ENCODE data around the gene RAD51B. TPM values are rescaled to one million over a fixed set of nuclear protein-coding genes. Genes with fewer than 3 reads are reported as not detected.
"Not testable (repeated sequence)": the region's sequence is repeated elsewhere in the genome, so short reads cannot be mapped to it uniquely, and the experiment has no call there.

RAD51B gene
- total RNA-seq, 5 donors from 2014 or later (not counting 1 experiment from before 2014, with no cell fraction given): 25.4 to 47.9 (median 30.0) TPM

DNA sequence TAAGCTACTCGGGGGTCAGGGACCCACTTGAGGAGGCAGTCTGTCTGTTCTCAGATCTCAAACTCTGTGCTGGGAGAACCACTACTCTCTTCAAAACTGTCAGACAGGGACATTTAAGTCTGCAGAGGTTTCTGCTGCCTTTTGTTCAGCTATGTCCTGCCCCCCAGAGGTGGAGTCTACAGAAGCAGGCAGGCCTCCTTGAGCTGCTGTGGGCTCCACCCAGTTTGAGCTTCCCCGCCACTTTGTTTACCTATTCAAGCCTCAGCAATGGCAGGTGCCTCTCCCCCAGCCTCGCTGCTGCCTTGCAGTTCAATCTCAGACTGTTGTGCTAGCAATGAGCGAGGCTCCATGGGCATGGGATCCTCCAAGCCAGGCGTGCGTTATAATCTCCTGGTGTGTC is 614.6 kb downstream of the RAD51B start:
- H3K36me3 Mint-ChIP-seq: peaks cover 28% of the 10 kb centered on the region
- WGBS (ENCODE audit: insufficient coverage): 94% methylated on average over 4 of the region's 6 CpGs
- POLR2A ChIA-PET; H3K27me3 Mint-ChIP-seq; H3K27ac ChIP-seq (ENCODE audit: low read length); CTCF ChIA-PET; H3K27me3 ChIP-seq (replicated peaks in 1 of 2; ENCODE audit: control insufficient read depth in 2 of 2, extremely low read depth in 1 of 2, insufficient read depth in 2 of 2, low read length in 1 of 2); ATAC-seq (replicated peaks in 1 of 4); H3K36me3 ChIP-seq (ENCODE audit: control insufficient read depth in 2 of 2, extremely low read depth in 1 of 2, insufficient read depth in 1 of 2, low read length in 1 of 2); H3K4me3 Mint-ChIP-seq; H3K27ac Mint-ChIP-seq; H3K9me3 ChIP-seq; H3K4me3 ChIP-seq (ENCODE audit: control insufficient read depth in 1 of 2, extremely low read depth in 1 of 2, low read length in 1 of 2); H3K4me1 ChIP-seq (ENCODE audit: control insufficient read depth in 1 of 2, extremely low read depth in 1 of 2, insufficient read depth in 2 of 2, low read length in 2 of 2): not testable (repeated sequence)
- peaks cover 4 to 14% (median 9%) of the 10 kb centered on the region in 3 donors for H3K9me3 Mint-ChIP-seq
- peaks cover 9 to 13% (median 9%) of the 10 kb centered on the region in 3 donors for H3K4me1 Mint-ChIP-seq
- DNase-seq: peak in 30 of 35 experiments; percentile 2 to 52 (median 20)

DNA sequence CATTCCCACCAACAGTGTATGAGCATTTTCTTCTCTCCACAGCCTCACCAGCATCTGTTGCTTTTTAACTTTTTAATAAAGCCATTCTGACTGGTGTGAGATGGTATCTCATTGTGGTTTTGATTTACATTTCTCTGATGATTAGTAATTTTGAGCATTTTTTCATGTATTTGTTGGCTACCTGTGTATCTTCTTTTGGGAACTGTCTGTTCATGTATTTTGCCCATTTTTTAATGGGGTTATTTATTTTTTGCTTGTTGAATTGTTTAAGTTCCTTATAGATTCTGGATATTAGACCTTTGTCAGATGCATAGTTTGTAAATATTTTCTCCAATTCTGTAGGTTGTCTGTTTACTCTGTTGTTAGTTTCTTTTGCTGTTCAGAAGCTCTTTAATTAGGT is 616.1 kb downstream of the RAD51B start:
- H3K4me1 Mint-ChIP-seq: peaks cover 9 to 19% (median 12%) of the 10 kb centered on the region in 3 donors
- H3K36me3 ChIP-seq (ENCODE audit: control insufficient read depth in 2 of 2, extremely low read depth in 1 of 2, insufficient read depth in 1 of 2, low read length in 1 of 2); H3K9me3 ChIP-seq; H3K27me3 ChIP-seq (replicated peaks in 1 of 2; ENCODE audit: control insufficient read depth in 2 of 2, extremely low read depth in 1 of 2, insufficient read depth in 2 of 2, low read length in 1 of 2); H3K27ac Mint-ChIP-seq; DNase-seq; H3K27ac ChIP-seq (ENCODE audit: low read length); H3K4me1 ChIP-seq (ENCODE audit: control insufficient read depth in 1 of 2, extremely low read depth in 1 of 2, insufficient read depth in 2 of 2, low read length in 2 of 2); H3K27me3 Mint-ChIP-seq; H3K4me3 ChIP-seq (ENCODE audit: control insufficient read depth in 1 of 2, extremely low read depth in 1 of 2, low read length in 1 of 2); CTCF ChIA-PET; ATAC-seq (replicated peaks in 1 of 4); H3K4me3 Mint-ChIP-seq: not testable (repeated sequence)
- POLR2A ChIA-PET: interaction anchor here in 1 of 2 donors (0.6 kb wide), 1 partner anchor 476 kb away, joined by 3 read pairs; no protein-coding TSS in a partner anchor
- H3K9me3 Mint-ChIP-seq: peaks cover 4 to 14% (median 9%) of the 10 kb centered on the region in 3 donors
- H3K36me3 Mint-ChIP-seq: peaks cover 24% of the 10 kb centered on the region

DNA sequence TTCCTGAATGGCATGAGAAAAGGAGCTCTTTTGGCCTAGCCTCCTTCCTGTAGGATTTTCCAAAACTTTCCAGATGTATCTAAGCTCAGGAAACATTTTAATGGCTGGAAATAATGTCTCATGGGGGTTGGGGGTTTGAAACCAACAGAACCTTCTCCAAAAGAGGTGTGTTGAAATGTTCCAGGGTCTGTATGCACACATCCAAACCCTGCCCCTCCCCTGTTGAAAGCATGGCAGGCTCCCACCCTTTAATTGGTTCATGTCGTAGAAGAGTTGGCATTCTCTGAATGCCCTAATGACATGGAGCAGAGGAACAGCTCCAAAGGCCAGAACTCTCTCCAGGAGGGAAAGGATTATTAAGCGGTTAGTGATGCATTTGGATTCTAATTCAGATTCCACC is 620.1 kb downstream of the RAD51B start:
- Mint-ChIP-seq H3K27ac (no peak overlapping the region), H3K9me3 (peaks cover 4 to 11% (median 9%) of the 10 kb centered on the region in 3 donors), H3K27me3 (no peaks in the 10 kb centered on the region), H3K36me3 (peaks cover 23% of the 10 kb centered on the region), H3K4me3 (no peak overlapping the region), H3K4me1 (peaks cover 0 to 5% (median 5%) of the 10 kb centered on the region in 3 donors)
- Histone ChIP-seq H3K4me1 (ENCODE audit: control insufficient read depth in 1 of 2, extremely low read depth in 1 of 2, insufficient read depth in 2 of 2, low read length in 2 of 2) (no peaks in the 10 kb centered on the region), H3K36me3 (ENCODE audit: control insufficient read depth in 2 of 2, extremely low read depth in 1 of 2, insufficient read depth in 1 of 2, low read length in 1 of 2) (no peaks in the 10 kb centered on the region), H3K27me3 (replicated peaks in 1 of 2; ENCODE audit: control insufficient read depth in 2 of 2, extremely low read depth in 1 of 2, insufficient read depth in 2 of 2, low read length in 1 of 2) (no peaks in the 10 kb centered on the region), H3K27ac (ENCODE audit: low read length) (no peak overlapping the region), H3K4me3 (ENCODE audit: control insufficient read depth in 1 of 2, extremely low read depth in 1 of 2, low read length in 1 of 2) (no peak overlapping the region), H3K9me3 (no peaks in the 10 kb centered on the region)
- DNase-seq (no peak), ATAC-seq (replicated peaks in 1 of 4) (no peak)
- ChIA-PET CTCF (interaction anchor here in 1 of 2 donors (0.6 kb wide), 1 partner anchor 335 kb away, joined by 5 read pairs; no protein-coding TSS in a partner anchor), POLR2A (no interaction called here)
- no CpG with 5 or more reads among the region's 2 CpGs for WGBS (ENCODE audit: insufficient coverage)

DNA sequence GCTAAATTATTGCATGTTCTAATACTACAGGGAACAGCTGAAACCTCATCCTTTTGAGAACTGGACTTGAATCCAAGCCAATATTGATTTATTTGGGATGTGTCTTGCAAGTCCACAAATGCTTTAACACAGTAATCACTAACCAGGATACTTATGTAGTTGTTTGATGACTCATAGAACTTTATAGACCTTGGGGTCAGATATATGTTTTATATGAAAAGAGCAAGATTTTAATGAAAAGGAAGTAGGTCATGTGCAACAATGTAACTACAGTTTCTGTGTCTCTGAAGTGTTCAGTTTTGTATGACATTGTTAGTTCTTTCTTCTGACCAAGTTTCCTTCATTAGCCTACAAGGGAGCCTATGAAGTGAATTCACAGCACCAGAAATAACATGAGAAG is 621.2 kb downstream of the RAD51B start:
- POLR2A ChIA-PET: no interaction called here

DNA sequence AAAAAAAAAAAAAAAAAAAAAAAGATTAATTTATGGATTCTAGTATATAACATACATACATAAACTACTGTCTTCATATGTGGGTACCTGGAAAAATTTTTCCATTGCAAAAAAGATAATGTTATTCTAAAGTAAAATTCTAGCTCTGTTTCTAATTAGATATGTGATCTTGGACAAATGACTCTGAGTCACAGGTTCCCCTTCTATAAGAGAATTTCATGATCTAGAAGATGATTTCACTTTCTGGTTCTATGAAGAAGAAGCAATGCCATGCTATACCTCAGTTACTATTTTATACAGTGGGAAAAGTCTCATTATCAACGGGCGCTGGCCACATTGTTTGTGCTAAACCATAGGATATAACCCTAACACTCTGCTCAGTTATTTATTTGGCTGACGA is 622.0 kb downstream of the RAD51B start:
- H3K4me3 ChIP-seq (ENCODE audit: control insufficient read depth in 1 of 2, extremely low read depth in 1 of 2, low read length in 1 of 2): no peak overlapping the region
- H3K9me3 ChIP-seq: no peaks in the 10 kb centered on the region
- Mint-ChIP-seq H3K27me3 (no peaks in the 10 kb centered on the region), H3K36me3 (peaks cover 18% of the 10 kb centered on the region), H3K4me3 (no peak overlapping the region), H3K27ac (no peak overlapping the region), H3K9me3 (peaks cover under 1 to 5% (median 2%) of the 10 kb centered on the region in 3 donors), H3K4me1 (peaks cover 0 to 7% (median 5%) of the 10 kb centered on the region in 3 donors)
- CTCF ChIA-PET: no interaction called here
- DNase-seq (no peak), ATAC-seq (replicated peaks in 1 of 4) (no peak)
- WGBS (ENCODE audit: insufficient coverage): 100% methylated on average over 1 of the region's 3 CpGs
- no peaks in the 10 kb centered on the region for H3K27me3 ChIP-seq (replicated peaks in 1 of 2; ENCODE audit: control insufficient read depth in 2 of 2, extremely low read depth in 1 of 2, insufficient read depth in 2 of 2, low read length in 1 of 2)
- H3K27ac ChIP-seq (ENCODE audit: low read length): no peak overlapping the region
- no peaks in the 10 kb centered on the region for H3K4me1 ChIP-seq (ENCODE audit: control insufficient read depth in 1 of 2, extremely low read depth in 1 of 2, insufficient read depth in 2 of 2, low read length in 2 of 2)
- POLR2A ChIA-PET: no interaction called here
- H3K36me3 ChIP-seq (ENCODE audit: control insufficient read depth in 2 of 2, extremely low read depth in 1 of 2, insufficient read depth in 1 of 2, low read length in 1 of 2): no peaks in the 10 kb centered on the region

More for the DNA sequence above, 621.2 kb downstream of the RAD51B start:
- no peaks in the 10 kb centered on the region for H3K27me3 ChIP-seq (replicated peaks in 1 of 2; ENCODE audit: control insufficient read depth in 2 of 2, extremely low read depth in 1 of 2, insufficient read depth in 2 of 2, low read length in 1 of 2)
- no peak for ATAC-seq (replicated peaks in 1 of 4)
- H3K27me3 Mint-ChIP-seq: no peaks in the 10 kb centered on the region
- H3K9me3 Mint-ChIP-seq: peaks cover 4 to 8% (median 7%) of the 10 kb centered on the region in 3 donors
- no peaks in the 10 kb centered on the region for H3K9me3 ChIP-seq
- no peak overlapping the region for H3K27ac Mint-ChIP-seq
- no peaks in the 10 kb centered on the region for H3K36me3 ChIP-seq (ENCODE audit: control insufficient read depth in 2 of 2, extremely low read depth in 1 of 2, insufficient read depth in 1 of 2, low read length in 1 of 2)
- H3K4me1 ChIP-seq (ENCODE audit: control insufficient read depth in 1 of 2, extremely low read depth in 1 of 2, insufficient read depth in 2 of 2, low read length in 2 of 2): no peaks in the 10 kb centered on the region
- H3K4me3 Mint-ChIP-seq: no peak overlapping the region
- H3K4me1 Mint-ChIP-seq: peaks cover 0 to 7% (median 5%) of the 10 kb centered on the region in 3 donors
- no peak for DNase-seq
- peaks cover 23% of the 10 kb centered on the region for H3K36me3 Mint-ChIP-seq
- no peak overlapping the region for H3K27ac ChIP-seq (ENCODE audit: low read length)
- CTCF ChIA-PET: no interaction called here
- H3K4me3 ChIP-seq (ENCODE audit: control insufficient read depth in 1 of 2, extremely low read depth in 1 of 2, low read length in 1 of 2): no peak overlapping the region

DNA sequence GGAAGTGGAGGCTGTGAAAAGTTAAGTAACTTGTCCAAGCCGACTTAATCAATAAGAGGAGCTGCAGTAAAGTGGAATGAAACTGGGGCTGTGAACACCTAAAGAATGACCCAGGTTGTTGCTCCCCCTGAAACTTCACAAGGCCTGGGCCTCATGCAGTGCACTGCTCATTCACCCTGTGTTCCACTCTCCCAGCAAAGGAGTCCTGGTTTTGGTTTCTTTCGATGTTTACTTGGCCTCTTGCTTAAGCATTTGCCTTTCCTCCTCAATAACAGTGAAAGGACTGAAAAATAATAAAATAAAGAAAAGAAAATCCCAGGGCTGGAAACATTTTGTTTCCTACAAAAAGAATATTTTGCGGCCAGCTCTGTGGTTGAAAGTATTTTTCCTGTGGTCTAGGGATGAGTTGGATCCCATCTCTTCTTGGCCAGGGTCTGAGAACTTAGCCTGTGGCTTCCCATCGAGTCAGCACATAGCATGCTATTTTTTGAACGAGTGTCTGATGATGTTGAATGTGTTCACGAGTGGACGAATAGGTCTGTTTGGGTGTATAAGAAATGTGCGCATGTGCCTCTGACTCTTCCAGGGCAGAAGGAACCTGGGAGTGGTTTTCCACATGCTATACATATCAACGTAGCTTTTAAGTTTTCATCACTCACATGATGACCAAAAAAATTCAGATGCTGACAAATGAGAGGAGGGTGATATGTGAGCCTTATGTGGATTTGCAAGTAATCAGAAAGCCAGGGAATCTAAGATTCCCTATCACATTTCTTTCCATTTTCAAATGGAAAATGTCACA is 623.5 kb downstream of the RAD51B start:
- ChIA-PET CTCF (interaction anchor here in 1 of 2 donors (0.6 kb wide), 1 partner anchor 122 kb away, joined by 5 read pairs; no protein-coding TSS in a partner anchor), POLR2A (interaction anchor here in 1 of 2 donors (0.5 kb wide), 1 partner anchor 53 kb away, joined by 4 read pairs; no protein-coding TSS in a partner anchor)
- H3K27me3 ChIP-seq (replicated peaks in 1 of 2; ENCODE audit: control insufficient read depth in 2 of 2, extremely low read depth in 1 of 2, insufficient read depth in 2 of 2, low read length in 1 of 2): no peaks in the 10 kb centered on the region
- H3K9me3 Mint-ChIP-seq: no peaks in the 10 kb centered on the region
- ATAC-seq (replicated peaks in 1 of 4): no peak
- no peaks in the 10 kb centered on the region for H3K36me3 ChIP-seq (ENCODE audit: control insufficient read depth in 2 of 2, extremely low read depth in 1 of 2, insufficient read depth in 1 of 2, low read length in 1 of 2)
- no peak overlapping the region for H3K4me3 ChIP-seq (ENCODE audit: control insufficient read depth in 1 of 2, extremely low read depth in 1 of 2, low read length in 1 of 2)
- DNase-seq: no peak
- H3K27ac ChIP-seq (ENCODE audit: low read length): no peak overlapping the region
- H3K9me3 ChIP-seq: no peaks in the 10 kb centered on the region
- WGBS (ENCODE audit: insufficient coverage): 100% methylated on average over 1 of the region's 9 CpGs
- peaks cover 10% of the 10 kb centered on the region for H3K36me3 Mint-ChIP-seq
- no peaks in the 10 kb centered on the region for H3K27me3 Mint-ChIP-seq
- H3K4me1 Mint-ChIP-seq: peaks cover 0 to 11% (median 9%) of the 10 kb centered on the region in 3 donors
- H3K27ac Mint-ChIP-seq: no peak overlapping the region
- H3K4me3 Mint-ChIP-seq: no peak overlapping the region
- H3K4me1 ChIP-seq (ENCODE audit: control insufficient read depth in 1 of 2, extremely low read depth in 1 of 2, insufficient read depth in 2 of 2, low read length in 2 of 2): no peaks in the 10 kb centered on the region
